ENCODE data around the gene SAMD1.

The SAMD1 gene

GRCh38 chr19:14088634-14089411, 1.7 kb downstream of the SAMD1 start:
- DNase-seq: no peak

- DNase-seq: no peak
Observed at GRCh38 chr19:14086098-14086497, 4.5 kb downstream of the SAMD1 start.

GRCh38 chr19:14085309-14085995, 5.1 kb downstream of the SAMD1 start, which contains the start of gene C19orf67:
Gene C19orf67 (minus strand): TSS chr19:14085783. CDS start chr19:14085627, 156 bp downstream.
- no peak for DNase-seq

GRCh38 chr19:14082675-14082960, 7.9 kb downstream of the SAMD1 start:
- no peak for DNase-seq

GRCh38 chr19:14081797-14082674, 8.5 kb downstream of the SAMD1 start:
- peak in 2 of 5 donors; percentile 22 to 25 for DNase-seq

- peak; percentile 97 to 100 (median 98) for DNase-seq
Observed at GRCh38 chr19:14080887-14081796, 9.4 kb downstream of the SAMD1 start.

GRCh38 chr19:14078411-14078810, 12.1 kb downstream of the SAMD1 start:
- no peak for DNase-seq

GRCh38 chr19:14073925-14074838, 16.4 kb downstream of the SAMD1 start:
- DNase-seq: no peak

GRCh38 chr19:14073261-14073924, 17.2 kb downstream of the SAMD1 start:
- DNase-seq: peak; percentile 54 to 85 (median 66)

- peak in 1 of 5 donors; percentile 43 for DNase-seq
Observed at GRCh38 chr19:14072535-14073260, 17.9 kb downstream of the SAMD1 start, which contains the start of gene MISP3. Gene MISP3 (plus strand): TSS chr19:14072786. CDS start chr19:14073310, 524 bp downstream.

GRCh38 chr19:14070268-14071050, 20.1 kb downstream of the SAMD1 start:
- no peak for DNase-seq

- DNase-seq: no peak
Observed at GRCh38 chr19:14066134-14066533, 24.4 kb downstream of the SAMD1 start.

- no peak for DNase-seq
Observed at GRCh38 chr19:14063105-14063504, 27.4 kb downstream of the SAMD1 start.

GRCh38 chr19:14062558-14062855, 28.0 kb downstream of the SAMD1 start:
- no peak for DNase-seq

- DNase-seq: no peak
Observed at GRCh38 chr19:14061751-14062557, 28.6 kb downstream of the SAMD1 start, which contains the start of gene PALM3. Gene PALM3 (minus strand): TSS chr19:14062076. CDS start chr19:14061980, 96 bp downstream.

GRCh38 chr19:14061081-14061749, 29.3 kb downstream of the SAMD1 start:
- DNase-seq: no peak

GRCh38 chr19:14059652-14060155, 30.8 kb downstream of the SAMD1 start:
- no peak for DNase-seq

Measured in T-helper 1 cell (primary cell).